Uterus (tissue), 2 donors: ENCODE results near the gene ALG14.

Experiments used
- CTCF ChIP-seq, 4 experiments: fragments of 200-600 bp in 2 of 4; fragments of 450-650 bp in 2 of 4; sonication (generic) in 2 of 4; IDR thresholded peaks; one replicate each; pipeline ENCODE4 v1.5.1; 2016 to 2019; ENCODE audit warnings: antibody characterized with exemption in 4 of 4, mild to moderate bottlenecking in 2 of 4, moderate library complexity in 1 of 4
- POLR2A ChIP-seq, 2 donors: fragments of 450-650 bp; IDR thresholded peaks; one replicate each; pipeline ENCODE4 v1.6.1; 2016; ENCODE audit warnings: antibody characterized with exemption in 2 of 2, mild to moderate bottlenecking in 1 of 2, moderate library complexity in 1 of 2

GRCh38 chr1:95033843-95034242, 38.9 kb downstream of the ALG14 start:
- TF ChIP-seq CTCF (IDR thresholded peaks at IDR 0.05) = no peak
- TF ChIP-seq POLR2A (IDR thresholded peaks at IDR 0.05) = no peak
